Colon (tissue), 2 donors: ENCODE data around the gene LRRC8A.

Source experiments
- FAIRE-seq: peaks from 2 replicates; lab custom pipeline; 2012; peaks lifted over from hg19 to GRCh38; lab: Jason Lieb, UNC
- donor health status: control.
- donor health status: control.

The LRRC8A gene

GRCh38 chr9:128902351-128903078, 20.6 kb downstream of the LRRC8A start:
- no peak for FAIRE-seq

GRCh38 chr9:128903079-128903461, 21.1 kb downstream of the LRRC8A start:
- FAIRE-seq, result no peak

GRCh38 chr9:128903871-128904620, 22.1 kb downstream of the LRRC8A start:
- FAIRE-seq, result no peak

- FAIRE-seq, result no peak
Observed at GRCh38 chr9:128905964-128906363, 24.0 kb downstream of the LRRC8A start.

- no peak for FAIRE-seq
Observed at GRCh38 chr9:128906741-128907140, 24.8 kb downstream of the LRRC8A start.

GRCh38 chr9:128908372-128908771, 26.4 kb downstream of the LRRC8A start:
- FAIRE-seq, result no peak

- FAIRE-seq, result no peak
Observed at GRCh38 chr9:128909859-128910258, 27.9 kb downstream of the LRRC8A start.

GRCh38 chr9:128910906-128911305, 29.0 kb downstream of the LRRC8A start:
- FAIRE-seq, result no peak

- no peak for FAIRE-seq
Observed at GRCh38 chr9:128911529-128912035, 29.6 kb downstream of the LRRC8A start.

GRCh38 chr9:128912270-128912853, 30.4 kb downstream of the LRRC8A start:
- no peak for FAIRE-seq

- FAIRE-seq, result no peak
Observed at GRCh38 chr9:128913048-128913900, 31.3 kb downstream of the LRRC8A start.

- FAIRE-seq, result no peak
Observed at GRCh38 chr9:128913995-128914772, 32.3 kb downstream of the LRRC8A start.

GRCh38 chr9:128916204-128916603, 34.3 kb downstream of the LRRC8A start:
- no peak for FAIRE-seq

GRCh38 chr9:128916745-128917144, 34.8 kb downstream of the LRRC8A start:
- no peak for FAIRE-seq

- no peak for FAIRE-seq
Observed at GRCh38 chr9:128917151-128917849, 35.4 kb downstream of the LRRC8A start.

GRCh38 chr9:128918921-128919320, 37.0 kb downstream of the LRRC8A start:
- no peak for FAIRE-seq

- FAIRE-seq, result no peak
Observed at GRCh38 chr9:128919402-128920089, 37.6 kb downstream of the LRRC8A start.

GRCh38 chr9:128920381-128921058, 38.6 kb downstream of the LRRC8A start, which contains the start of gene PHYHD1:
PHYHD1 (plus strand) TSS chr9:128920982; CDS start chr9:128922324, 1,342 bp downstream.
- no peak for FAIRE-seq
